ENCODE data around the gene SEC14L5. TPM values are rescaled to one million over a fixed set of nuclear protein-coding genes. Genes with fewer than 3 reads are reported as not detected.

Gene SEC14L5
- total and polyA plus RNA-seq, 2 of the 4 experiments (the other 2 are of a cell fraction) = 0.07 TPM; not detected in 1

DNA sequence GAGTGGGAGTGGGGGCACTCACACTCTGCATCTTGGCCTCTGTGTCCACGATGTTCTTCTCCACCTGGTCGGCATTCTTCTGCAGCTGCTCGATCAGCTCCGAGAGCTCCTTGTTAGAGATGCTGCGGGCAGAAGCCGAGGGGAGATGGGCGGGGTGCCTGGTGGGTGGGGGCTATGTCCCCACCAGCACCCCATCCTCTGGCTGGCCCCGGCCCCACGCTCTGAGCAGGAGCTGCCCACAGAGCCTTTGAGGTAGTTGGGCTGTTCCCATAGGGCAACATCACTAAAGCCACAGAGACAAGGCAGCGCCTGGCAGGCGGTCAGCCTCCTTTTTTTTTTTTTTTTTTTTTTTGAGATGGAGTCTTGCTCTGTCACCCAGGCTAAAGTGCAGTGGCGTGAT lies 47.3 kb upstream of the SEC14L5 start:
- Histone ChIP-seq H2AK9ac (replicated peaks; ENCODE audit: low read depth, low read length, poor library complexity) (no peak overlapping the region), H3K9me1 (ENCODE audit: insufficient read depth, low read length) (no peaks in the 10 kb centered on the region), H3K14ac (replicated peaks; ENCODE audit: low read depth, low read length) (no peak overlapping the region), H3K79me1 (ENCODE audit: low read depth in 1 of 2, low read length in 2 of 2) (no peaks in the 10 kb centered on the region), H3K9me3 (ENCODE audit: control insufficient read depth, insufficient read depth, low read length) (no peaks in the 10 kb centered on the region), H3K4me1 (ENCODE audit: control insufficient read depth, insufficient read depth, low read length) (peaks cover 4% of the 10 kb centered on the region), H3K27me3 (ENCODE audit: control insufficient read depth, insufficient read depth, low read length) (peaks cover 5% of the 10 kb centered on the region; the same call in 1 of the 2 replicates), H2AK5ac (ENCODE audit: low read depth, low read length) (no peak overlapping the region), H3K23ac (ENCODE audit: low read depth, low read length) (no peak overlapping the region), H2BK120ac (ENCODE audit: low read depth, low read length) (no peak overlapping the region), H3K27ac (ENCODE audit: insufficient read depth, low read length) (no peak overlapping the region), H4K20me1 (ENCODE audit: insufficient read depth, low read length) (0 out of 2 replicates have a peak, but pooled peaks cover 4% of the 10 kb centered on the region), H3K36me3 (ENCODE audit: control insufficient read depth, insufficient read depth, low read length) (no peaks in the 10 kb centered on the region), H4K8ac (ENCODE audit: low read depth in 2 of 2, low read length in 2 of 2) (no peak overlapping the region), H3K4me3 (ENCODE audit: insufficient read depth, low read depth, low read length) (no peak overlapping the region), H2BK20ac (ENCODE audit: low read depth, low read length) (no peak overlapping the region), H3K56ac (ENCODE audit: extremely low read depth, insufficient read depth, low read length) (no peak overlapping the region), H2BK5ac (ENCODE audit: low read depth, low read length, poor library complexity, severe bottlenecking) (no peak overlapping the region), H4K5ac (ENCODE audit: low read depth, low read length) (no peak overlapping the region), H3K4ac (ENCODE audit: low read depth, low read length) (no peak overlapping the region), H3K18ac (ENCODE audit: low read depth, low read length) (no peak overlapping the region), H3K4me2 (ENCODE audit: low read depth, low read length) (no peak overlapping the region), H4K91ac (ENCODE audit: insufficient read depth, low read depth, low read length) (no peak overlapping the region), H3K9ac (ENCODE audit: low read depth, low read length) (no peak overlapping the region), H2BK15ac (ENCODE audit: low read depth, low read length) (no peak overlapping the region), H2AFZ (replicated peaks; ENCODE audit: low read length, poor library complexity) (no peak overlapping the region)
- no TSS peak for BruUV-seq (replicated peaks)
- WGBS, 2 experiments (ENCODE audit: extremely low coverage in 2 of 2, insufficient read length in 1 of 2) = no CpG with 5 or more reads among the region's 12 CpGs
- DNase-seq (no peak), ATAC-seq (ENCODE audit: low read depth) (no peak)
- intact Hi-C loops (cut with micrococcal nuclease) = no loop called here
- dilution Hi-C loops (cut with HindIII; ENCODE audit: low sequenced_read_pairs, unreplicated experiment) = no loop called here
- in situ Hi-C loops (cut with MboI; ENCODE audit: low sequenced_read_pairs) = no loop called here
- TF ChIP-seq MXI1 (IDR thresholded peaks at IDR 0.05; ENCODE audit: borderline replicate concordance, low read depth, low read length) (no peak), FOS (IDR thresholded peaks at IDR 0.05; ENCODE audit: low read depth, low read length) (no peak), CHD1 (IDR thresholded peaks at IDR 0.05; ENCODE audit: low read depth, low read length) (no peak), RCOR1 (IDR thresholded peaks at IDR 0.05; ENCODE audit: insufficient replicate concordance, low read length) (no peak), RAD21 (IDR thresholded peaks at IDR 0.05; ENCODE audit: low read length) (no peak)
- TF ChIP-seq, protein P1, sequence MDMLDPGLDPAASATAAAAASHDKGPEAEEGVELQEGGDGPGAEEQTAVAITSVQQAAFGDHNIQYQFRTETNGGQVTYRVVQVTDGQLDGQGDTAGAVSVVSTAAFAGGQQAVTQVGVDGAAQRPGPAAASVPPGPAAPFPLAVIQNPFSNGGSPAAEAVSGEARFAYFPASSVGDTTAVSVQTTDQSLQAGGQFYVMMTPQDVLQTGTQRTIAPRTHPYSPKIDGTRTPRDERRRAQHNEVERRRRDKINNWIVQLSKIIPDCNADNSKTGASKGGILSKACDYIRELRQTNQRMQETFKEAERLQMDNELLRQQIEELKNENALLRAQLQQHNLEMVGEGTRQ (IDR thresholded peaks at IDR 0.05; ENCODE audit: low read depth, low read length) = no peak
- ChIA-PET POLR2A (ENCODE audit: unreplicated experiment) (no interaction called here), CTCF (interaction anchor here (0.7 kb wide), 1 partner anchor 132 kb away, joined by 3 read pairs; no protein-coding TSS in a partner anchor)
